Adrenal gland (tissue), 5 donors: ENCODE measurements around the gene ATXN2L.

ENCODE experiments used
- CTCF ChIP-seq, 6 experiments: fragments of 450-650 bp in 4 of 6; fragments of 200-600 bp in 2 of 6; sonication (generic) in 1 of 6; IDR thresholded peaks; 1 replicate in 5 of 6; 2 replicates in 1 of 6; pipeline versions ENCODE4 v1.5.1 to v1.8.0; 2016 to 2021; ENCODE audit warnings: antibody characterized with exemption in 6 of 6, mild to moderate bottlenecking in 2 of 6, moderate library complexity in 1 of 6
- POLR2A ChIP-seq, 2 donors: fragments of 450-650 bp; IDR thresholded peaks; one replicate each; pipeline ENCODE4 v1.6.1; 2017; ENCODE audit warnings: antibody characterized with exemption in 2 of 2, mild to moderate bottlenecking in 2 of 2, moderate library complexity in 1 of 2
- donor health status: DM: no; HTN: no; CAD: no.

- TF ChIP-seq CTCF (IDR thresholded peaks at IDR 0.05) (no peak), POLR2A (IDR thresholded peaks at IDR 0.05) (no peak)
Measured at GRCh38 chr16:28838558-28838918, 15.7 kb downstream of the ATXN2L start.
